Epidermal melanocyte (primary cell): ENCODE measurements around the gene SMC3.

Experiments used
- DNase-seq: peaks from one replicate; pipeline ENCODE4 v3.0.0; 2011; ENCODE audit warnings: low spot score; ENCODE audit not compliant: insufficient read length

SMC3 gene

GRCh38 chr10:110644598-110645462 lies 77.3 kb downstream of the SMC3 start:
- DNase-seq = no peak

- no peak for DNase-seq
Measured at GRCh38 chr10:110646417-110647135, 79.1 kb downstream of the SMC3 start.

- DNase-seq = no peak
Measured at GRCh38 chr10:110647136-110647430, 79.6 kb downstream of the SMC3 start.

GRCh38 chr10:110648692-110649346 lies 81.3 kb downstream of the SMC3 start:
- no peak for DNase-seq

- DNase-seq = no peak
Measured at GRCh38 chr10:110649347-110650264, 82.1 kb downstream of the SMC3 start.

GRCh38 chr10:110650265-110650668 lies 82.8 kb downstream of the SMC3 start:
- DNase-seq = no peak

- DNase-seq = peak; percentile 57
Measured at GRCh38 chr10:110651044-110651958, 83.8 kb downstream of the SMC3 start.

- DNase-seq = no peak
Measured at GRCh38 chr10:110652475-110653118, 85.1 kb downstream of the SMC3 start.
